ENCODE results near the gene ADGRB3. TPM values are rescaled to one million over a fixed set of nuclear protein-coding genes. Genes with fewer than 3 reads are reported as not detected.
"Not testable (repeated sequence)": the region's sequence is repeated elsewhere in the genome, so short reads cannot be mapped to it uniquely, and the experiment has no call there.

Gene ADGRB3
- total and polyA plus RNA-seq, 2 experiments from 2014 or later: 1.2 to 1.4 TPM

GRCh38 chr6:68737061-68737460 lies 102.0 kb downstream of the ADGRB3 start:
- DNase-seq (ENCODE audit: low read depth in 1 of 2, low spot score in 1 of 2): no peak
- Histone ChIP-seq H3K4me1 (ENCODE audit: low read depth) (peaks cover 8% of the 10 kb centered on the region), H3K27me3 (no peaks in the 10 kb centered on the region), H3K9me3 (ENCODE audit: low read depth) (no peaks in the 10 kb centered on the region), H3K27ac (no peak overlapping the region), H3K36me3 (no peaks in the 10 kb centered on the region), H3K4me3 (no peak overlapping the region)
- no peak for TF ChIP-seq CTCF (IDR thresholded peaks at IDR 0.05; ENCODE audit: low read depth, low read length)

DNA sequence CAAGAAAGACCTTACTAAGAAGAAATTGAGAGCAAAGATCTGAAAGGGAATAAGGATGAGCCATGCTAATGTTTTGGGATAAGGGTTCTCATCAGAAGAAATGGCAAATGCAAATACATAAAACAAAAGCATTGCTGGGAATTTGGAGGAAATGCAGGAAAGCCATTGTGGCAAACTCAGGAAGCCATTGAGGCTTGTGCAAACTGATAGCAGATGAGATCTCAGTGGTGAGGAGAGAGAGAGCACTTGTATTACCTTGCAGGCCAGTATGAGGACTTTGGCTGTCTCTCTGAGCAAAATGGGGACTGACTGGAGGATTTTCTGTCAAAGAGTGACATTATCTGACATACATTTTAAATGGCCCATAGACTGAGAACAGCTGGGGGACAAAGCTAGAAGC lies 103.0 kb downstream of the ADGRB3 start:
- Histone ChIP-seq H3K27me3 (no peaks in the 10 kb centered on the region), H3K9me3 (ENCODE audit: low read depth) (no peaks in the 10 kb centered on the region), H3K4me3 (no peak overlapping the region), H3K4me1 (ENCODE audit: low read depth) (peaks cover 8% of the 10 kb centered on the region), H3K27ac (no peak overlapping the region), H3K36me3 (no peaks in the 10 kb centered on the region)
- no peak for TF ChIP-seq CTCF (IDR thresholded peaks at IDR 0.05; ENCODE audit: low read depth, low read length)
- DNase-seq (ENCODE audit: low read depth in 1 of 2, low spot score in 1 of 2): no peak

DNA sequence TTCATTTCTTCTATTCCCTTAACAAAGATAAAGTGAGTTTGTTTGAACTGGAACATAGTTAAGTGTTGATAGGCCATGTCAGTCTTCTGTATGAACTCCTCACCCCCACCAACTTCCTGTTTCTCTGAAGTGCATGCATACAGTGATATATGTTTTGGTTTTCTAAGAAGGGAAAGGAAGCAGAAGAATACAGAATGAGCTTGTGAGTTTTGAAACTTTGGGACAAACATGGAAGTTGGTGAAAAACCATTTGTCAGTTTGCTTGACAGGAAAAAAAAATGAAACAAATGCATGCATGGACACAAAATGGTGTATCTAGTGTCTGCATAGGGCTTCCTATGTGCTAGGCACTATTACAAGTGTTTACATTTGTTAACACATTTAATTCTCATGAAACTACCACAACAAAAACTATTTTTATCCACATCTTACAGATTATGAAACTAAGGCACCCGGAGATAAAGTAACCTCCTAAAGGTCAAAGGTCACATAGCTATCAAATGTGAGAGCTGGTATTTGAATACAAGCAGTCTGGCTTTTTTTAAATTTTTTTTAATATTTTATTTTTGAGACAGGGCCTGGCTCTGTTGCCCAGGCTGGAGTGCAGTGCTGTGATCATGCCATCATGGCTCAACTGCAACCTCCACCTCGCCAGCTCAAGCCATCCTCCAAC lies 105.9 kb downstream of the ADGRB3 start:
- Histone ChIP-seq H3K27ac (no peak overlapping the region), H3K4me1 (ENCODE audit: low read depth) (peaks cover 8% of the 10 kb centered on the region), H3K9me3 (ENCODE audit: low read depth) (no peaks in the 10 kb centered on the region), H3K4me3 (no peak overlapping the region), H3K36me3 (no peaks in the 10 kb centered on the region), H3K27me3 (no peaks in the 10 kb centered on the region)
- DNase-seq (ENCODE audit: low read depth in 1 of 2, low spot score in 1 of 2): peak; percentile 17 to 32
- no peak for TF ChIP-seq CTCF (IDR thresholded peaks at IDR 0.05; ENCODE audit: low read depth, low read length)

DNA sequence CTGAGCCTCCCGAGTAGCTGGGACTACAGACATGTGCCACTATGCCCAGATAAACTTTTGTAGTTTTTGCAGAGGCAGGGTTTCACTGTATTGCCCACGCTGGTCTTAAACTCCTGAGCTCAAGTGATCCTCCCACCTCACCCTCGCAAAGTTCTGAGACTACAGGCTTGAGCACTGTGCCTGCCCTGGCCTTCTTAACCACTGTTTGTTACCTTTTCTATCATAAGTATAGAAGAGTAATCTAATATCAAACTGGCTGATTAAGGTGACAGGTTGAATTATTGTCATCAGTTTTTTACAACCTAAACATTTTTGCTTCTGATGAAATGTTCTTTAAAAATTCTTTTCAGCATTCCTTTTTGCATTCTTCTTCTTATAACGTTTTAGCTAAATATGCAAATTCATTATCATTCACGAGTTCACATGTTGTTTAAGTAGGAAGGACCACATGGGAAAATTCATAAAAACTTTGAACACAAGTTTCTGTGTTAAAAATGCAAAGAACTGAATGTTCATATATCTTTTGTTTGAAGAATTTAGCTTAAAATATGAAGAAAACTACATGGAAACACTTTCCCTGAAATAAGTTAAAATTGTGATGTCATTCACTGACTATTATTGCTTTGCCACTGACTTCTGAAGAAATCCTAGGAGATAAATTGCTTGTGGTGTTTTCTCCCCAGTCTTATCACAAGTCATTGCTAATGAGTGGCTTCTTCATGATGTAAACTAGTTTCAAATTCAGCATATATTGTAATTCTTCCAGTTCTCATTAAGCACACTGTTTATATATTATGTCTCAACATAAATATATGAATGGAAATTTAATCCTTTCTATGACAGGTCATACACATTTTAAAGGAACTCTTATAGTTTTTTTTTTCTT lies 106.7 kb downstream of the ADGRB3 start:
- H3K36me3 ChIP-seq: no peaks in the 10 kb centered on the region
- H3K4me1 ChIP-seq (ENCODE audit: low read depth): peaks cover 8% of the 10 kb centered on the region
- TF ChIP-seq CTCF (IDR thresholded peaks at IDR 0.05; ENCODE audit: low read depth, low read length): no peak
- H3K27me3 ChIP-seq: no peaks in the 10 kb centered on the region
- no peak for DNase-seq (ENCODE audit: low read depth in 1 of 2, low spot score in 1 of 2)
- no peaks in the 10 kb centered on the region for H3K9me3 ChIP-seq (ENCODE audit: low read depth)
- no peak overlapping the region for H3K27ac ChIP-seq
- H3K4me3 ChIP-seq: no peak overlapping the region

GRCh38 chr6:68743099-68743498 lies 108.0 kb downstream of the ADGRB3 start:
- no peaks in the 10 kb centered on the region for H3K36me3 ChIP-seq
- H3K27ac ChIP-seq: no peak overlapping the region
- no peak for TF ChIP-seq CTCF (IDR thresholded peaks at IDR 0.05; ENCODE audit: low read depth, low read length)
- DNase-seq (ENCODE audit: low read depth in 1 of 2, low spot score in 1 of 2): no peak
- peaks cover 8% of the 10 kb centered on the region for H3K4me1 ChIP-seq (ENCODE audit: low read depth)
- H3K27me3 ChIP-seq: no peaks in the 10 kb centered on the region
- no peak overlapping the region for H3K4me3 ChIP-seq
- H3K9me3 ChIP-seq (ENCODE audit: low read depth): no peaks in the 10 kb centered on the region

DNA sequence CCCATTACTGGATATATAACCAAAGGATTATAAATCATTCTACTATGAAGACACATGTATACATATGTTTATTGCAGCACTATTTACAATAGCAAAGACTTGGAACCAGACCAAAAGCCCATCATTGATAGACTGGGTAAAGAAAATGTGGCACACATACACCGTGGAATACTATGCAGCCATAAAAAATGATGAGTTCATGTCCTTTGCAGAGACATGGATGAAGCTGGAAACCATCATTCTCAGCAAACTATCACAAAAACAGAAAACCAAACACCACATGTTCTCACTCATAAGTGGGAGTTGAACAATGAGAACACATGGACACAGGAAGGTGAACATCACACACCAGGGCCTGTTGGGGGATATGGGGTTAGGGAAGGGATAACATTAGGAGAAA lies 109.3 kb downstream of the ADGRB3 start:
- H3K36me3 ChIP-seq; H3K27me3 ChIP-seq; H3K4me1 ChIP-seq (ENCODE audit: low read depth); DNase-seq (ENCODE audit: low read depth in 1 of 2, low spot score in 1 of 2); H3K27ac ChIP-seq; H3K4me3 ChIP-seq; H3K9me3 ChIP-seq (ENCODE audit: low read depth): not testable (repeated sequence)
